IPS DF 19.7 (cell line): ENCODE measurements around the gene MRPS10.
"Not testable (repeated sequence)": the region's sequence is repeated elsewhere in the genome, so short reads cannot be mapped to it uniquely, and the experiment has no call there.

Experiments
- DNase-seq: peaks from one replicate; pipeline ENCODE4 v3.0.0-alpha.2; 2013; ENCODE audit warnings: low read depth, low spot score

MRPS10 gene

DNA sequence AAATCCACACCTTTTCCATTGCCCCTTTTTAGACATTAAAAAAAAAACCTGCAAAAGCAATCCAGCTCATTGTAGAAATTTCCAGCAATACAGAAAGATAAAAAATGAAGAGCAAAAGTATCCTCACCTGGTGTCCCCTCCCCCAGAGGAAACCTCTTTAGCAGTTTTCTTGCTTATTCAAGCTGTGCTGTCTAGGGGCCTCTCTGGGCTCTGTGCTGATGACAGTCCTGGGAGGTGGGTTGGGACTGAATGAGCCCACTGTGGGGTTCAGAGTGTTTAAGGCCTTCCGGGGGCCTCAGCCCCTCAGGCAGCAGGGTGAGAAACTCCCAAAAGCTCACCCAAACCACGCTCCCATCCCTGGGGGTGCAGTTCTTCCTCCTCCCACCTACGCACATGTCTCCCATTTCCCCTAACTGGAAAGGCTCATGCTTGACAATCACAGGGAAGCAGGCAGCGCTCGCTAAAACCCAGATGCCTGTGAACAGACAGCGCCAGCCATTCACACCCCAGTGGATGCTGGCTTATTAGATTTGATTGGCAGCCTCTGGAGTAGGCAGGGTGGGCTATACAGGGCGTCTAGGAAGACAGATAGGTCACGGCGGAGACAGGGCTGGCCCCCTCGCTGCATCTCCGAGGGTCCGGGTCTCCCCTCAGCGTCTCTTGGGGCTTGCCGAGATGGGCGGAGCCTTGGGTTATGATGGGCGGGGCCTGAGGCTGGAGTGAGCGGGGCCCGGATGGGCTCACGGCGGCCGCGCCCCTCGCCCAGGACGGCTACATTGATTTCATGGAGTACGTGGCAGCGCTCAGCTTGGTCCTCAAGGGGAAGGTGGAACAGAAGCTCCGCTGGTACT is 39.9 kb downstream of the MRPS10 start:
- DNase-seq, result no peak

DNA sequence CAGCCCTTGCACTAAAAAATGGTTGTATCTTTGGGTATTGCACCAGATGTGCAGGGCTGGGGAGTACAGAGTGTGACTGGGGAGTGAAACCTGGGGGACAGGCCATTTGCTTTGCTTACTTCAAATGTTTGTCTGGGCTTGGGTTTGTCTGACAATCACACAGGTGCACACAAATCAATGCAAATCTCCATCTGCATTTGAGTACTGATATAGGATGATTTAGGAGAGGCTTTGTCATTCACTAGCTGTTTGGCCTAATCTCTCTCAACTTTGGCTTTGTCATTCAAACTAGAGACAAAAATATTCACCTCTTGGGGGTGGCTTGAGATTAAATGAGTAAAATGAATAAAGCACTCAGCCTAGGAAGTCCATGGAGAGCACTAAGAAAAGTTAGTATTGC is 40.7 kb downstream of the MRPS10 start:
- no peak for DNase-seq

GRCh38 chr6:42175860-42176259 is 41.8 kb downstream of the MRPS10 start:
- DNase-seq, result no peak

GRCh38 chr6:42173101-42173500 is 44.6 kb downstream of the MRPS10 start, which contains the start of gene GUCA1A:
Gene GUCA1A (plus strand): TSS chr6:42173364. CDS start chr6:42173614, 250 bp downstream.
- DNase-seq, result no peak

GRCh38 chr6:42171813-42172581 is 45.7 kb downstream of the MRPS10 start:
- no peak for DNase-seq

GRCh38 chr6:42169780-42170179 is 47.9 kb downstream of the MRPS10 start:
- DNase-seq, result not testable (repeated sequence)

GRCh38 chr6:42168650-42169049 is 49.0 kb downstream of the MRPS10 start:
- no peak for DNase-seq

GRCh38 chr6:42166444-42167141 is 51.1 kb downstream of the MRPS10 start:
- peak; percentile 75 for DNase-seq

GRCh38 chr6:42165016-42165415 is 52.6 kb downstream of the MRPS10 start:
- DNase-seq, result no peak

DNA sequence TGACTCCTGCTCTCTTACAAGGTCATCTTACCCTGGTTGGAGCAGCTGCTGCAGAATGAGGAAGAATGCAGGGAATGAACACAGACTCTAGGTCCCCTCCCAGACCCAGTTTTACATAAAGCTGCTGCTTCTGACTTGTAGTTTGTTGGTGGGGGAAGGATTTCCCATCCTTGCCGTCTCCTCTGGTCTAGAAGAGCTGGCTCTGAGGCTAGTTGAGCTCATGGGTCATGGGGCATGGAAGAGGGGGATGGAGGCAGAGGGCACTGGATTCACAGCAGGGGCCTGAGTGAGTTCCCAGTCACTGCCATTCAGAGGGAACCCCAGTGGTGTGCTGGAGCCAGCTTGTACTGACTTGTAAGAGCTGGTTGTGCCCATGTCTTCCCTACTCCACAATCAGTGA is 53.7 kb downstream of the MRPS10 start:
- no peak for DNase-seq

GRCh38 chr6:42162812-42163211 is 54.8 kb downstream of the MRPS10 start:
- DNase-seq, result no peak

GRCh38 chr6:42162384-42162783 is 55.3 kb downstream of the MRPS10 start:
- DNase-seq, result no peak

DNA sequence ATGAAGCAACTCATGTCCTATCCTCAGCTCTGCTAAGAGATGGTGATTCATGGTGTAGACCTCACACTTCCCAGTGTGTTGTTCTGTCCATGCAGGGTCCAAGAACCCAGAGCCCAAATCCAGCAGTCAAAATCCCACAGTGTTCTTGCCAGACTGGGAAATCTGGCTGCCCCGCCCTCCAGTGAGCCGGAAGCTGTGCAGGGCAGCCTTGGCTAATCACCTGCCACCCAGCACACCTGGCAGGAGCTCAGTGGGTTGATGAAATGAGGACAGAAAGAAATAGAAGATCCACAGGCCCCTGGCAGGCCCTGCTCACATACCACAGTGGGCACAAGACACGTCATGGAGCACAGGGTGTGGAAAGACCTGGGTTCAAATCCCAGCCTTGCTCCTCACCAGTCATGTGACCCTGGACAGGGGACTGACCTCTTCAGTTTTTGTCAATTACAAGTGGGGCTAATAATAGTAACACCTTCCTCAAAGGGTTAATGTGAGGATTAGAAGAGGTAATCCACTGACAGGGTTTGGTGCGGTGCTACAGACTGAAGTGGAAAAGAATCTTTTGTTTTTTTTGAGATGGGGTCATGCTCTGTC is 58.1 kb downstream of the MRPS10 start:
- DNase-seq, result no peak

- DNase-seq, result no peak
These were observed 59.0 kb downstream of the MRPS10 start for GRCh38 chr6:42158631-42159030.

- DNase-seq, result no peak
These were observed 59.6 kb downstream of the MRPS10 start for GRCh38 chr6:42158011-42158410.
